ENCODE measurements around the gene ETV2.

DNA sequence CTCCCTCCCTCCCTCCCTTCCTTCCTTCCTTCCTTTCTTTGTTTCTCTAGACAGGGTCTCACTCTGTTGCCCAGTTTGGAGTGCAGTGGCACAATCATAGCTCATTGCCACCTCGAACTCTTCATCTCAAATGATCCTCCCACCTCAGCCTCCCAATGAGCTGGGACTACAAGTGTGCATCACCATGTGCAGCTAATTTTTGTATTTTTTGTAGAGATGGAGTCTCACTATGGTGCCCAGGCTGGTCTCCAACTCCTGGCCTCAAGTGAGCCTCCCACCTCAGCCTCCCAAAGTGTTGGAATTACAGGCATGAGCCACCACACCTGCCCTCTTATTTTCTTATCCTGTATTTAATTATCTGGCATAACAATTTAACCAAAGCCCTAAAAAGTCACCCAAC lies 29.1 kb downstream of the ETV2 start:
- TF ChIP-seq GATA2 (IDR thresholded peaks at IDR 0.05; ENCODE audit: low read depth, low read length) (no peak), GATA3 (IDR thresholded peaks at IDR 0.05; ENCODE audit: low read depth, low read length) (no peak)
